AG04449 (cell line): ENCODE data around the gene LRRC4B.

Experiments used
- CTCF ChIA-PET: fragments of 350-600 bp; formaldehyde crosslinking; extraction: SDS; loops from one replicate; lab custom pipeline; 2021; ENCODE audit warnings: antibody characterized with exemption; lab: Yijun Ruan, JAX
- POLR2A ChIA-PET: fragments of 400-600, 350-600 bp; formaldehyde crosslinking; extraction: SDS; loops from one replicate; lab custom pipeline; 2020; ENCODE audit warnings: antibody characterized with exemption, inconsistent platforms; lab: Yijun Ruan, JAX
- DNase-seq: peaks from one replicate; pipeline ENCODE4 v3.0.0-alpha.2; 2010; ENCODE audit warnings: low read depth, low spot score
- H3K4me3 ChIP-seq: 2 replicates; pipeline ENCODE4 v1.5.1; 2011; ENCODE audit warnings: low read depth, mild to moderate bottlenecking, control low read depth, low read length
- TF ChIP-seq, protein P1 (sequence below): IDR thresholded peaks from one replicate; pipeline ENCODE4 v1.5.1; 2011; ENCODE audit warnings: mild to moderate bottlenecking, moderate library complexity, low read length, control low read depth, inconsistent platforms; ENCODE audit not compliant: insufficient read depth; ENCODE audit errors: missing control alignments

LRRC4B gene

DNA sequence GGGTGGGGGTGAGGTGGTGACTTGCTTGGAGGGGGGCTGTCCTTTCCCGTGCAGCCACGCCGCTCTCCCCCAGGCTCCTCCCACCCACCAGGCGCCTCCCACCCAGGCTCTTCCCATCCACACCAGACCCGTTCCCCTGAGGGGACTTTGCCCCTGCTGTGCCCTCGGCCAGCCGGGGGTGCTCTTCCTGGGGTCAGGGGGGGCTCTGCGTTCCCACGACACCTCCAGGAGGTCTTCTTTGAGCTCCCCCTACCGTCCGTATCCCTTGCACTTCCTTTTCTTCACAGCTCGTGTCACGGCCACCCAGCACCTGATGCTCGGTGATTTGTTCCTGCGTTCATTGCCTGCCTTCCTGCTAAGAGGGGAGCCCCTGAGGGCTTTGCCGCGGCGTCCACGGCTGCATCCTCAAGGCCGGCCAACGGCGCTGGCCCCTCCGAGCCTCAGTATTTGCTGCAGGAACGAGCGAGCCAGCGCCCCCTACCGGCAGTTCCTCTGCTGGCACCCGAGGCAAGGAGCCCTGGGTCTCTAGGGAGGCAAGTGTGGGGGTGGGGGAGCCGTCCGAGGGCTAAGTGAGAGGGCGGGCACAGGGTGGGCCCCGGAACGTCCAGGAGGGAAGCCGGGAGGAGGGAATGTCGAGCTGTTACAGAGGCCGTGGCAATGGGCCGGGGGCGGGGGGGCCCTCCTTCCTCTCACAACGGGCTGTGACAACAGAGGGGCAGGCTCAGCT, 11.8 kb downstream of the LRRC4B start:
- DNase-seq = peak; percentile 3
- ChIA-PET POLR2A (no interaction called here), CTCF (interaction anchor here (0.6 to 6.7 kb wide), 35 partner anchors 8 to 333 kb away, joined by 3 to 66 read pairs (median 4); partner anchors contain the start of gene NR1H2)
- peak overlapping the region; percentile 48 for H3K4me3 ChIP-seq
- TF ChIP-seq, protein P1, sequence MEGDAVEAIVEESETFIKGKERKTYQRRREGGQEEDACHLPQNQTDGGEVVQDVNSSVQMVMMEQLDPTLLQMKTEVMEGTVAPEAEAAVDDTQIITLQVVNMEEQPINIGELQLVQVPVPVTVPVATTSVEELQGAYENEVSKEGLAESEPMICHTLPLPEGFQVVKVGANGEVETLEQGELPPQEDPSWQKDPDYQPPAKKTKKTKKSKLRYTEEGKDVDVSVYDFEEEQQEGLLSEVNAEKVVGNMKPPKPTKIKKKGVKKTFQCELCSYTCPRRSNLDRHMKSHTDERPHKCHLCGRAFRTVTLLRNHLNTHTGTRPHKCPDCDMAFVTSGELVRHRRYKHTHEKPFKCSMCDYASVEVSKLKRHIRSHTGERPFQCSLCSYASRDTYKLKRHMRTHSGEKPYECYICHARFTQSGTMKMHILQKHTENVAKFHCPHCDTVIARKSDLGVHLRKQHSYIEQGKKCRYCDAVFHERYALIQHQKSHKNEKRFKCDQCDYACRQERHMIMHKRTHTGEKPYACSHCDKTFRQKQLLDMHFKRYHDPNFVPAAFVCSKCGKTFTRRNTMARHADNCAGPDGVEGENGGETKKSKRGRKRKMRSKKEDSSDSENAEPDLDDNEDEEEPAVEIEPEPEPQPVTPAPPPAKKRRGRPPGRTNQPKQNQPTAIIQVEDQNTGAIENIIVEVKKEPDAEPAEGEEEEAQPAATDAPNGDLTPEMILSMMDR = peak; percentile 90

DNA sequence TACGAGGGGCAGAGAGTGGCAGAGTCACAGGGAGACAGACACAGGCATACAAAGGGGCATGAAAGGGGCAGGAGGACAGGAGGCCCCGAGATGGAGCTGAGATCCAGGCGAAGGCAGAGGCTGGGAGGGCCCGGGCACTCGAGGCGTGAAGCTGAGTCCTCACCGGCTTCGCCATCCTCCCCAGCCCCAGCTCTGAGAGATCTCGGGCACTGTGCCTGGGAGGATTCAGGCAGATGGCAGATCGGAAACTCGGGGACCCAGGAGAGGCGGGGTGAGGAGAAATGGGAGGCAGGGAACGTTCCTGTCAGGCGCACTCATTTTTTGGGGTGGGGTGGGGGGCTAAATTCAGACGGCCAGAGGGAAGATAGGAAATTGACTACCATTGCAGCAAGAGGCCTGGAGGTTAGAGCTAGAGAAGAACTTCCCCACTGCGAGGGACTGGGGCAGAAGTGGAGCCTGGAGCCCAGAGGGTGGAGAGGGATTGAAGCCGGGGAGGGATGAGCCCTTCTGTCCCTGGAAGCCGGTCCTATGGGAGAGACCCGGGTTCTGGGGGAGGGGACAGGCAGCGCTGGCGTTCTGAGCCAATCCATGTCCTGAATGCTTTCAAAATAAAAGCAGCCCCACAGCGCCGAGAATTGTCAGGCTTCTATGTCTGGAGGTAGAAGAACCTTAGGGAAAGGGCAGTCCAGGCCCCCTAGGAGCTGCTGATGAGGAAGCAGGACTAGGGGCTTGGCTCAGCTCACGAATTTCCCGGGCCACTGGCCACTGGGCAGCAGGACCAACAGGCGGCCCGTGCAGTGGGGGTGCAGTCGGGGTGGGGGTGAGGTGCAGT, 12.6 kb downstream of the LRRC4B start:
- peak overlapping the region; percentile 48 for H3K4me3 ChIP-seq
- TF ChIP-seq, protein P1 = no peak
- POLR2A ChIA-PET = no interaction called here
- no peak for DNase-seq
- CTCF ChIA-PET = interaction anchor here (0.6 to 6.7 kb wide), 30 partner anchors 8 to 334 kb away, joined by 3 to 66 read pairs (median 4); partner anchors contain the start of gene NR1H2

DNA sequence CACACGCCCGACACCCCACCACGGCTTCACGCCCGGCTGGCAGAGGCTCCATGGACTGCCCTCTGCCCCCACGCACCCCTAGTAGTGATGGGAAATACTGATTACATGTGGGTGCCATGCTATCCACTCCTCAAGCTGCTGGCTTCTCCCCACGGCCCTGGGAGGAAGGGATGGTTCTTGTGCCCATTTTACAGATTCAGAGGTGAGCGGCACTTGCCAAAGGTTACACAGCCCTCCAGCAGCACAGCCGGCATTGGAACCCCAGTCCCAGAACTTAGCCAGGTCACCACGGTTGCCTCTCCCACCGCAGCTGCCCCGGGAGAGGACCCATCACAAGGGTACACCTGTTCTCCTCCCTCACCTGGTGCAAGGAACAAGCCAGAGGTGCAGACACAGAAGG, 13.2 kb downstream of the LRRC4B start:
- TF ChIP-seq, protein P1 = no peak
- DNase-seq = no peak
- no peak overlapping the region for H3K4me3 ChIP-seq
- CTCF ChIA-PET = interaction anchor here (1.4 to 6.7 kb wide), 4 partner anchors 11 to 76 kb away, joined by 5 to 66 read pairs (median 6); no protein-coding TSS in a partner anchor
- POLR2A ChIA-PET = no interaction called here

DNA sequence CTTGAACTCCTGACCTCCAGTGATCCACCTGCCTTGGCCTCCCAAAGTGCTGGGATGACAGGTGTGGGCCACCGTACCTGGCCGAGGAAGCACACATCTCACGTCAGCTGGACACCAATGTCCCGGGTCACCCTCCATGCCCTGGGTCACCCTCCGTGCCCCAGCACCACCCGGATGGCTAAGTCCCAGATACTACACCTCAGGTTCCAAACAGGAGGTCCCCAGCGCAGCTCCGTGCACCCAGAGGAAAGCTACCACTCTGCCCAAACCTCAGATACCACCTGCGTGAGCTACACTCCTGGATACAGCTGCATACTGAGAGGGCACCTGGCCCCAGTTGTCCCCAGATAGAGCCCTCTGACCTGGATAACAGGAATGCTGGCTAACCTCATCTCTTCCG, 14.0 kb downstream of the LRRC4B start:
- POLR2A ChIA-PET = no interaction called here

DNA sequence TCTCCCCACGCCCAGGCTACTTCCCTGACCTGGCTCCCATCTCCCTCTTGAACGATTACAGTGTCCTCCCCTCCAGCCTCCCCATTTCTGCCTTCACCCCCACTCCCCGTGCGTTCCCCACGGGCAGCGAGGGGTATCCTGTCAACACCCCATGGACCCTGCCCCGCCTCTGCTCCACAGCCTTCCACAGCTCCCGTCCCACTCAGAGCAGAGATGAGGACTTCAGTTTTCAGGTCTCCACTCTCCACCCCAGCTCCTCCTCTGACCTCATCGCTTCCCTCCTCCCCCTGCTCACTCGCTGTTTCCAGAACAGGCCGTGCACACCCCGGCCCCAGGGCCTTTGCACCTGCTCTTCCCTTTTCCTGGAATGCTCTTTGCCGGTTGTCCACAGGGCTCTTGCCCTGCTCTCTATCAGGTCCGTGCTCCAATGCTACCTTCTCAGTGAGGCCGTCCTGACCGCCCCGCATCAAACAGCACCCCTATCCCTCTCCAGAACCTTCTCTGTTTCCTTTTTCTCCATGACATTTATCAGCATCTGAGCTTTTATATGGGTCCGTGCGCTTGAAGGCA, 15.0 kb downstream of the LRRC4B start:
- TF ChIP-seq, protein P1 = no peak
- H3K4me3 ChIP-seq = no peak overlapping the region
- CTCF ChIA-PET = interaction anchor here (1.7 to 6.7 kb wide), 2 partner anchors 9 to 14 kb away, joined by 5 to 66 read pairs; no protein-coding TSS in a partner anchor
- POLR2A ChIA-PET = no interaction called here
- no peak for DNase-seq

More for the DNA sequence above, 14.0 kb downstream of the LRRC4B start:
- CTCF ChIA-PET = interaction anchor here (1.7 to 6.7 kb wide), 2 partner anchors 10 to 15 kb away, joined by 5 to 66 read pairs; no protein-coding TSS in a partner anchor
- no peak for DNase-seq
- TF ChIP-seq, protein P1 = no peak
- H3K4me3 ChIP-seq = no peak overlapping the region
